ENCODE results near the gene CCDC47. TPM values are rescaled to one million over a fixed set of nuclear protein-coding genes. Genes with fewer than 3 reads are reported as not detected.

The CCDC47 gene
- total and polyA plus RNA-seq, 2 donors (not counting 1 experiment from before 2014, with no cell fraction given), result 7.4 to 39.7 TPM

DNA sequence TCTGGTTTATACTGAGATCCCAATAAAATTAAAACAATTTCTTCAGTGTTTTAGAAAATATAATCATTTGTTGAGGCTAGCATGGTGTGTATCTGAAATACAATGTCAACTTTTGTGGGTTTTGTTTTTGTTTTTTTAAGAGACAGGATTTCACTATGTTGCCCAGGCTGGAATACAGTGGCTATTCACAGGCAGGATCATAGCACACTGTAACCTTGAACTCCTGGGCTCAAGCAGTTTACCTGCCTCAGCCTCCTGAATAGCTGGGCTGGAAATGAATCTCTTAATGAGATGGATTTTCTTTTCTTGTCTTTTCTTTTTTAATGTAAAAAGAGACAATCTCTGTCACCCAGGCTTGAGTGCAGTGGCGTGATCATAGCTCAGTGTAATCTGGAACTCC, 12.7 kb upstream of the CCDC47 start:
- Histone ChIP-seq H3K27me3 (replicated peaks in 1 of 4; ENCODE audit: control extremely low read depth in 1 of 4, control insufficient read depth in 3 of 4, insufficient read depth in 4 of 4, low read length in 3 of 4) (no peaks in the 10 kb centered on the region), H3K4me2 (replicated peaks; ENCODE audit: low read depth, low read length, poor library complexity, severe bottlenecking) (no peak overlapping the region), H3K4me3 (ENCODE audit: control extremely low read depth in 1 of 5, extremely low read depth in 1 of 5, insufficient read depth in 1 of 5, low read depth in 2 of 5, low read length in 4 of 5) (no peak overlapping the region), H3K36me3 (replicated peaks in 1 of 2; ENCODE audit: control extremely low read depth in 1 of 2, control insufficient read depth in 1 of 2, extremely low read depth in 1 of 2, insufficient read depth in 2 of 2, low read length in 1 of 2) (peaks cover 9 to 55% of the 10 kb centered on the region in 2 experiments), H3K9ac (ENCODE audit: low read length) (no peak overlapping the region), H4K20me1 (ENCODE audit: control insufficient read depth, insufficient read depth, low read length, poor library complexity, severe bottlenecking) (peaks cover 57% of the 10 kb centered on the region), H3K27ac (ENCODE audit: low read length in 2 of 2) (no peak overlapping the region), H2AFZ (ENCODE audit: insufficient read depth, low read depth, low read length, poor library complexity, severe bottlenecking) (no peak overlapping the region), H3K4me1 (ENCODE audit: control insufficient read depth in 2 of 2, insufficient read depth in 2 of 2, low read length in 2 of 2) (peaks cover 0 to 6% of the 10 kb centered on the region in 2 donors), H3K9me3 (ENCODE audit: control extremely low read depth in 1 of 3, control insufficient read depth in 2 of 3, insufficient read depth in 1 of 3, low read length in 2 of 3) (no peaks in the 10 kb centered on the region), H3K79me2 (ENCODE audit: control insufficient read depth, insufficient read depth, low read length) (peaks cover 91% of the 10 kb centered on the region)
- Mint-ChIP-seq H3K27me3 (no peaks in the 10 kb centered on the region), H3K4me1 (peaks cover 23% of the 10 kb centered on the region), H3K4me3 (no peak overlapping the region), H3K27ac (no peak overlapping the region), H3K9me3 (ENCODE audit: insufficient read depth) (no peaks in the 10 kb centered on the region)
- intact Hi-C loops (cut with micrococcal nuclease), result no loop called here
- POLR2A ChIA-PET, result no interaction called here
- ATAC-seq (ENCODE audit: low read depth) (no peak), DNase-seq (no peak)
- TF ChIP-seq, protein P1, sequence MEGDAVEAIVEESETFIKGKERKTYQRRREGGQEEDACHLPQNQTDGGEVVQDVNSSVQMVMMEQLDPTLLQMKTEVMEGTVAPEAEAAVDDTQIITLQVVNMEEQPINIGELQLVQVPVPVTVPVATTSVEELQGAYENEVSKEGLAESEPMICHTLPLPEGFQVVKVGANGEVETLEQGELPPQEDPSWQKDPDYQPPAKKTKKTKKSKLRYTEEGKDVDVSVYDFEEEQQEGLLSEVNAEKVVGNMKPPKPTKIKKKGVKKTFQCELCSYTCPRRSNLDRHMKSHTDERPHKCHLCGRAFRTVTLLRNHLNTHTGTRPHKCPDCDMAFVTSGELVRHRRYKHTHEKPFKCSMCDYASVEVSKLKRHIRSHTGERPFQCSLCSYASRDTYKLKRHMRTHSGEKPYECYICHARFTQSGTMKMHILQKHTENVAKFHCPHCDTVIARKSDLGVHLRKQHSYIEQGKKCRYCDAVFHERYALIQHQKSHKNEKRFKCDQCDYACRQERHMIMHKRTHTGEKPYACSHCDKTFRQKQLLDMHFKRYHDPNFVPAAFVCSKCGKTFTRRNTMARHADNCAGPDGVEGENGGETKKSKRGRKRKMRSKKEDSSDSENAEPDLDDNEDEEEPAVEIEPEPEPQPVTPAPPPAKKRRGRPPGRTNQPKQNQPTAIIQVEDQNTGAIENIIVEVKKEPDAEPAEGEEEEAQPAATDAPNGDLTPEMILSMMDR (IDR thresholded peaks at IDR 0.05), result no peak
- TF ChIP-seq EZH2 (IDR thresholded peaks at IDR 0.05; ENCODE audit: borderline replicate concordance, insufficient read depth, low read depth, low read length, poor library complexity, severe bottlenecking), result no peak
- no CpG with 5 or more reads among the region's 1 CpG for WGBS (ENCODE audit: insufficient coverage)
- CTCF ChIA-PET, result interaction anchor here (0.9 to 1.6 kb wide), 2 partner anchors 12 to 361 kb away, joined by 3 to 4 read pairs; no protein-coding TSS in a partner anchor

DNA sequence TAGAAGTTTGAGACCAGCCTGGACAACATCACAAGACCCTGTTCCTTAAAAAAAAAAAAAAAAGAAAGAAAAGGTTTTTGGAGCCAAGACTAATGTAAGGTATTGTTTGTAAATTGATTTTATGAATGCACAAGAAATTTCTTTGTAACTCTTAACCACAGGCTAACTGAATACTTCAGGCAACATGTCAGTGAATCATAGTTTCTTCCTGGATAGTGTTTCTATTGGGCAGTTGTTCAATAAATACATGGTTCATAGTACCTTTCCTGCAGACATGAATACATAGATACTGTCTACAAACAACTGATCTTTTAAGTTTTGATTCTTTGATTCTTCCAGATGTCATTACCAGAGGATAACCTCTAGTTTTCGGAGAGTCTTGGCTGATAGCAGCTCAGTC, 12.2 kb upstream of the CCDC47 start:
- ChIA-PET POLR2A (no interaction called here), CTCF (no interaction called here)
- Histone ChIP-seq H3K4me1 (ENCODE audit: control insufficient read depth in 2 of 2, insufficient read depth in 2 of 2, low read length in 2 of 2) (peaks cover 0 to 6% of the 10 kb centered on the region in 2 donors), H3K79me2 (ENCODE audit: control insufficient read depth, insufficient read depth, low read length) (peaks cover 91% of the 10 kb centered on the region), H2AFZ (ENCODE audit: insufficient read depth, low read depth, low read length, poor library complexity, severe bottlenecking) (no peak overlapping the region), H3K9me3 (ENCODE audit: control extremely low read depth in 1 of 3, control insufficient read depth in 2 of 3, insufficient read depth in 1 of 3, low read length in 2 of 3) (no peaks in the 10 kb centered on the region), H3K4me3 (ENCODE audit: control extremely low read depth in 1 of 5, extremely low read depth in 1 of 5, insufficient read depth in 1 of 5, low read depth in 2 of 5, low read length in 4 of 5) (no peak overlapping the region), H3K27me3 (replicated peaks in 1 of 4; ENCODE audit: control extremely low read depth in 1 of 4, control insufficient read depth in 3 of 4, insufficient read depth in 4 of 4, low read length in 3 of 4) (no peaks in the 10 kb centered on the region), H3K9ac (ENCODE audit: low read length) (no peak overlapping the region), H3K27ac (ENCODE audit: low read length in 2 of 2) (no peak overlapping the region), H3K4me2 (replicated peaks; ENCODE audit: low read depth, low read length, poor library complexity, severe bottlenecking) (no peak overlapping the region), H3K36me3 (replicated peaks in 1 of 2; ENCODE audit: control extremely low read depth in 1 of 2, control insufficient read depth in 1 of 2, extremely low read depth in 1 of 2, insufficient read depth in 2 of 2, low read length in 1 of 2) (peaks cover 10 to 53% of the 10 kb centered on the region in 2 experiments), H4K20me1 (ENCODE audit: control insufficient read depth, insufficient read depth, low read length, poor library complexity, severe bottlenecking) (peaks cover 60% of the 10 kb centered on the region)
- DNase-seq (no peak), ATAC-seq (ENCODE audit: low read depth) (no peak)
- Mint-ChIP-seq H3K4me3 (no peak overlapping the region), H3K27me3 (no peaks in the 10 kb centered on the region), H3K27ac (no peak overlapping the region), H3K9me3 (ENCODE audit: insufficient read depth) (no peaks in the 10 kb centered on the region), H3K4me1 (peaks cover 28% of the 10 kb centered on the region)
- no CpG with 5 or more reads among the region's 1 CpG for WGBS (ENCODE audit: insufficient coverage)
- intact Hi-C loops (cut with micrococcal nuclease), result no loop called here
- TF ChIP-seq, protein P1 (IDR thresholded peaks at IDR 0.05), result no peak
- TF ChIP-seq EZH2 (IDR thresholded peaks at IDR 0.05; ENCODE audit: borderline replicate concordance, insufficient read depth, low read depth, low read length, poor library complexity, severe bottlenecking), result no peak

Data from B cell (primary cell).